ENCODE results near the gene TRIM67.

The TRIM67 gene

DNA sequence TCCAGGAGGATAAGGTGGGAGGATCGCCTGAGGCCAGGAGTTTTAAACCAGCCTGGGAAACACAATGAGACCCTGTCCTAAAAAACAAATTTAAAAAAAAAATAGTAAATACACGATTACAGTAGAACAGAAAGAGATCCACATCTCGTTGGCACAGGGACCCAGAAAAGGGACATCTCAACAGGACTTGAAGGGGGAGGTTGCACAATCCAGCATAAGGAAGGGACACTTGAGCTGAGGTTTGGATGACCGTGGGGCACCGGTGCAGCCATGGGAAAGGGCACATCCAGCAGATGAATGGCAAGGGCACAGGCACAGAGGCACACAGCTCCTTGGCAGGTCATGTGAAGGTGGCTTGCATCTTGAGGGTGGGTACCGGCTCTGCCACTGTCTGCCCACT, 20.5 kb downstream of the TRIM67 start:
- no peak for DNase-seq (ENCODE audit: low read depth in 2 of 2, low spot score in 1 of 2)

DNA sequence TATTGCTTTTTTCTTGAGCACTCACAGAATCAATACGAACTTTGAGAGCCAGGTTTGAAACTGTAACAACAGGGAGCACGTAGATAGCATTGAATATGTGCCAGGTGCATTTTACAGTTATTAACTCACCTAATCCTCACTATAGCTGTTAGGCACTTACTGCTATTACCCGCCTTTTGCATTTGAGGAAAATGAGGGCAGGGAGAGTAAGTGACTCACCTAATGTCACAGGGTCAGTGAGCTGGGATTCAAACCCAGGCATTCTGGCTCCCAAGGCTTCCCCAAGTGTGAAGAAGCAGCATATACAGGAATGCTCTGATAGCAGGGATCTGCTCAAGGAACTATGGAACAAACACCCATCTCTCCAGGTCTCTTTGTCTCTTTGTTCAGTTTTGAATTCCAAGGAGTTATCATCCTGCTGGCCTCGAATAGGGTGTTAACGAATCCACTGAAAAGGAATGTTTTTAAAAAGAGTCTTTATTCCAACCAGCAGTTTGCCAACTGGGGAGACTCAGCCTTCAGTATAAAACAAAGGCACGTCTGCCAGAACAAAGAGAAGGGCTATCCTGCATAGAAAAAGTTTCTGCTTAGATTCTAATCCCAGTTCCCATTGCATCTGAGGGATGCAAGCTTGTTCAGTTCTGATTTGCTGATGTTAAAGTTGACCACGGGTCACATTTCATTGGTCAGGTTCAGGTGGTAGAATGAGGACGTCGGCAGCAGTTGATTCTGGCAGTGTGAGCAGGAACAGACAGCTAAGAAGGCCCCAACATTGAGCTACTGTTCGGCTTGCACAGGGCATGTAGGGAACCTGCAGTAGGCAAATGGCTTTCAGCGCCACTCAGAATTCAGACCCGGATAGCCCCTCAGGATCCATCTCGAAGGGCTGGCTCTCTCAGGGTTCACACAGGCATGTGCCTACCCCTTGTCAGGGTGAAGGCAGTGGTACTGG, 22.1 kb downstream of the TRIM67 start:
- no peak for DNase-seq (ENCODE audit: low read depth in 2 of 2, low spot score in 1 of 2)

GRCh38 chr1:231184891-231185290, 23.0 kb downstream of the TRIM67 start:
- no peak for DNase-seq (ENCODE audit: low read depth in 2 of 2, low spot score in 1 of 2)

DNA sequence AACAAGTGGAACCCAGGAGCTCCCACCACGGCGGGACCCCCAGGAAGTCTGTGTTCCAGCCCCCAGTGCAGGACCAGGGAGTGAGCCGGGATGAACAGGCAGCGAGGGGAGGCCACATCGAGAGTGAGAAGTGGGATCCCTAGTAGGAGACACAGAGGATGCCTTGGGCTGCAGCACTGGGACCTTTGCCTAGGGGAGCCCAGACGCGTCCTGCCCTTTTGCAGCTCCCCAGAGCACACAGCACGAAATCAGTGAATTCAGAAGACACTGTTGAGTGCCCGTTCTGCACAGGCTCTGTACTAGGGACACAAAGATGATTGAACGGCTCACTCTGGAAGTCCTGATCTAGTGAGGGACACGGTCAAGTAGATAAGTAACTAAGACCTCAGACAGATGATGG, 23.5 kb downstream of the TRIM67 start:
- DNase-seq (ENCODE audit: low read depth in 2 of 2, low spot score in 1 of 2): no peak

GRCh38 chr1:231186356-231187115, 24.7 kb downstream of the TRIM67 start:
- no peak for DNase-seq (ENCODE audit: low read depth in 2 of 2, low spot score in 1 of 2)

- no peak for DNase-seq (ENCODE audit: low read depth in 2 of 2, low spot score in 1 of 2)
These were observed 25.7 kb downstream of the TRIM67 start for GRCh38 chr1:231187571-231187970.

DNA sequence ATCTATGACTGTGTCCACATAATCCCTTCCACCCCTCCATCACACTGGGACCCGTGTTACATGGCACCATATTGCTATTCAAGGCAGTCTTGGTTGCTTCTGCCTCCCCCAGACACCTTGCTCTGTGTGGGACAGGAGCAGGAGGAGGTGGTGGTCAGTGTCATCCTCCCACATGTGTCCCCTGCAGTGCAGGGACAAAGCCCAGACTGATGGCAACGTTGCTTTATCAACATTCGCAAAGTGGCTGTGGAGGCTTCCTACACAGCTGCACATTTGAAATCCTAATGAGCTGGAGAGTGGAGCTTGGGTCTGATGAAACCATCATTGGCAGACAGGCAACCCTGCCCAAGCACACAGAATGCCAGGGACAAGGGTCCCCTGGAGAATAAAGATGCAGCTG, 26.2 kb downstream of the TRIM67 start:
- DNase-seq (ENCODE audit: low read depth in 2 of 2, low spot score in 1 of 2): no peak

DNA sequence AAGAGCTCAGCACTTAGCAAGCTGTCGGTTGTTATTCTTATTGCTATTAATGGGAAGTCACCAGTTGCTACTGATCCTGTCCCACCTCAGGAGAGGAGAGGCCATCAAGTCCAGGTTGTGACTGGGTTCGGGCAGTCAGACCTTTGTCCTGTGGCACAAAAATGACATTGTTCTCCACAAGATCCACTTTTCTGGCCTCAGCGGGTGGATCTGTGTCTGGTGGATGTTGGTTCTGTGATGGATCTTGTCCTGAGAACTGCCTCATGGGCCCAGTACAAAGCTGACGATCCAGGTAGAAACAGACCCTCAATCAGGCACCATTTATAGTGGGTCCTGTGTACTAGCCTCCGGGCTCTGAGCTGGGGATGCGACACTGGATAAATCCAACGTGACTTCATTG, 26.9 kb downstream of the TRIM67 start:
- DNase-seq (ENCODE audit: low read depth in 2 of 2, low spot score in 1 of 2): no peak

DNA sequence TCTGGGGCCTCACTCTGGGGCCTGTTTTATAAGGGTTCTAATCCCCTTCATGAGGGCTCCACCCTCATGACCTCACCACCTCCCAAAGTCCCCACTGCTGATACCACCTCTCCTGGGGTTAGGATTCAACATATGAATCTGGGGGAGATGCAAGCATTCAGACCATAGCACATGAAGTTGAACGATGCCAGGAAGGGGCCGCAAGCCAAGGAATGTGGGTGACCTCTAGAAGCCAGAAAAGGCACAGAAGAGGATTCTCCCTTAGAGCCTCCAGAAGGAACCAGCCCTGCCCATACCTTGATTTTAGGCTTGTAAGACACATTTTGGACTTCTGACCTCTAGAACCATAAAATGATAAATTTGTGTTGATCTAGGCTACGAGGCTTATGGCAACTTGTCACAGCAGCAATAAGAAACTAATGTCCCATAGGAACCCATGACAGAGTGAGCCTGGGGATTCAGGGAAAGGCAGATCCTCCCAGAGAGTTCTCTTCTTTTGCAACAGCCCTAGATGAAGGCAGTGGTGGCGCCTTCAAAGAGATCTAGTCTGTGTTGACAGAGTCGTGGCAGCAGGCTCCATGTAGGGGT, 27.9 kb downstream of the TRIM67 start:
- DNase-seq (ENCODE audit: low read depth in 2 of 2, low spot score in 1 of 2): no peak

DNA sequence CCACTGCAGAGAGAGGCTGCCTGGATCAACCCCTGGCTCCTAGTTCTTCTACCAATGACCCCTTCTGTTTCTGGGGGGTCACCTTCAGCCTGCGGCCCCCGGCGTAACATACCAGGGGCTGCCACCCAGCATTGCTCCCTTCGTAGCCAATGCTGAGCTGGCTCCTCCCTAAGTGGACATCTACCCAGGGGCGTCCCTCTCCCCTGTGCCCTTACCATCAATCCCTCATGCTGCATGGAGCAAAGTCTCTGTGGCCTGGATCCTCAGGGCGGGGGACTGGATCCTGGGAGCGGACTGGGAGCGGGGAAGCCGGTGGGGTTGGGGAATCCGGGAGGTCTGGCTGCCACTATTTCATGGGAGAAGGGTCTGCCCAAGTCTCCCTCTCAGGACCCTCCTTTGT, 28.6 kb downstream of the TRIM67 start:
- DNase-seq (ENCODE audit: low read depth in 2 of 2, low spot score in 1 of 2): no peak

DNA sequence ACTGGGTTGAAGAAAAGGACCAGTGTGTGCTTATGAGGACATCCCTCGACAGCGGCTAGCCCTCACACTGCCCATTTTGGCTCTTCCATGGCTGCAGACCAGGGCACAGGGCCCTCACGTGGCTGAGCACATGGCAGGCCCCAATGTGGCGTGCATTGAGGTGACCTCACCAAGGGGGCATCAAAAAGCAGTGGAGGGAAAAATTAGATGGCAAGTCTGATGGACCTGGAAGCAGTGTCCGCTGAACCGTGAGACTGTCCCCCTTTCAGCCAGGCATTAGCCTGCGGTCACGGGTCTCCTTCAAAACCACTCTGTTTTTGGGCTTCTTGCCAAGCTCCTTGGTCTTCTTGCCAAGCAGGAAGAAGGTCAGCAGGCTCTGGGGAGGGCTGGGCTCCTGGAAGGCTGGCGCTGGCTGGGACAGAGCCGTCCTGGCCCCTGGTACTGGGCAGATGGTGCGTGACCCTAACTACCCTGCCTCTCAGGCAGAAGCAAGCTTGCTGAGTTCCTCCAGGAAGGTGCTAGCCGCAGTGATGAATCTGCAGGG, 30.8 kb downstream of the TRIM67 start:
- no peak for DNase-seq (ENCODE audit: low read depth in 2 of 2, low spot score in 1 of 2)

DNA sequence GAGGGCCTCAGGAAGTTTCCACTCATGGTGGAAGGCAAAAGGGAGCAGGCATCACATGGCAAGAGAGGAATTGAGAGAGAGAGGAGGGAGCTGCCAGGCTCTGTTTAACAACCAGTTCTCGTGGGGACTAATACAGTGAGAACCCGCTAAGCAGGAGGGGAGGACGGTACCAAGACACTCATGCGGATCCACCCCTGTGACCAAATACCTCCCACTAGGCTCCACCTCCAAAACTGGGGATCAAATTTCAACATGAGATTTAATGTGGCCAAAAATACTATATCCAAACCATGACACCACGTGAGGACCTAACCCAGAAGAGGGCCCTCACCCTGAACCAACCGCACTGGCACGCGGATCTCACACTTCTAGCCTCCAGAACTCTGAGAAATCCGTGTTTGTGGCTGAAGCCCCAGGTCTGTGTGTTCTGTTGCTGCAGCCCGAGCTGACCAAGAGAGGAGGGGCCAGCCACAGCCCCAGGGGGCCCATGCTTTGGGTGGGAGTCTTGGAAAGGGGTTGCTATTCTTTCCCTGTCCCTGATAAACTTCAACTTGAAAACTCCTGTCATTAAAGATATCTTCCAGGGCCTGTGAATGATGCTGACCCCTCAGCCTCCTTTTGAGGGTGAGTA, 32.0 kb downstream of the TRIM67 start:
- DNase-seq (ENCODE audit: low read depth in 2 of 2, low spot score in 1 of 2): no peak

GRCh38 chr1:231194476-231194842, 32.6 kb downstream of the TRIM67 start:
- no peak for DNase-seq (ENCODE audit: low read depth in 2 of 2, low spot score in 1 of 2)

GRCh38 chr1:231194843-231195516, 33.1 kb downstream of the TRIM67 start:
- DNase-seq (ENCODE audit: low read depth in 2 of 2, low spot score in 1 of 2): no peak

DNA sequence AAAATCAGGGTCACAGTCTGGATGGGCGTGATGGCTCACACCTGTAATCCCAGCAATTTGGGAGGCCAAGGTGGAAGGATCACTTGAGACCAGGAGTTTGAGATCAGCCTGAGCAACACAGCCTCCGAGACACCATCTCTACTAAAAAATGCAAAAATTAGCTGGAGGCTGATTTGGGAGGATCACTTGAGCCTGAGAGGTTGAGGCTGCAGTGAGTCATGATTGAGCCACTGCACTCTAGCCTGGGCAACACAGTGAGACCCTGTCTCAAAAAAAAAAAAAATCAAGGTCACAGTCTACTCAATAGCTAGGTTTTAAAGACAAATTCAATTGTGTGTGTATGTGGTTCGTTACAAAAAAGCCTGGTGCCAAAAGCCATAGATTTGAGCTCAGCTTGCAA, 34.4 kb downstream of the TRIM67 start:
- no peak for DNase-seq (ENCODE audit: low read depth in 2 of 2, low spot score in 1 of 2)

DNA sequence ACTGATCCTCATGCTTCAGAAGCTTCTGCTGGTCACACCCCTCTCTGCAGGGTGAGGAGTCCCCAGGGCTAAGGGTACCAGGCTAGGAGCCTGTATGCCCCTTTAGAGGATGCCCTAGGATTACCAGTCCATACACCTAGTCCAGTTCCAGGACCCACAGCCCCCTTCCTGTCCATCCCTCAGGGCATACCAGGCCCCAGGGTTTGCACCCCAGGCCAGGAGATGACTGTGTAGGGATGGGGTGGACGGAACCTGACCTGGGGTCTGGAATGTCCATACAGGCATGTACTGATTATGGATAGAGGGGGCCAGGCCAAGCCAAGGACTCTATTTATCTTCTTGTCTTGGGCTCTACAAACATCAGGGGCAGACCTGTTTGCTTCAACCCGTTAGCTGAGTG, 34.9 kb downstream of the TRIM67 start:
- DNase-seq (ENCODE audit: low read depth in 2 of 2, low spot score in 1 of 2): no peak

DNA sequence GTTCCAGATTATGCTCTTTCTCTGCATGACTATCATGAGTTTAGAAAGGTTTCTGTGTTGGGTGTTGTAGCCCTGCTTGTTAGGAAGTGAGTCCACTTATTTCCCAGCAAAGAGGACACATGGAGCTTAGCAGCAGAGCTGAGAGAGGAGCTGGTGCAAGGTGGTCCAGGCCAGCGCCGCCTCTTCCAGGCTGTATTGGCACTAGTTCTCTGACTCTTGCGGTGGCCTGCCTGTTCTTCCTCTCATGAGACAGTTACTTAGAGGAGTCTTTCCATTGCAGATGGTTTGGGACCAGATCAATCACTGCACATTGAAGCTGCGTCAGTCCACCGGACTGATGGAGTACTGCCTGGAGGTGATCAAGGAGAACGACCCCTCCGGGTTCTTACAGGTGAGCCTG, 38.0 kb downstream of the TRIM67 start:
- DNase-seq (ENCODE audit: low read depth in 2 of 2, low spot score in 1 of 2): no peak

- DNase-seq (ENCODE audit: low read depth in 2 of 2, low spot score in 1 of 2): no peak
These were observed 38.7 kb downstream of the TRIM67 start for GRCh38 chr1:231200388-231201031.

DNA sequence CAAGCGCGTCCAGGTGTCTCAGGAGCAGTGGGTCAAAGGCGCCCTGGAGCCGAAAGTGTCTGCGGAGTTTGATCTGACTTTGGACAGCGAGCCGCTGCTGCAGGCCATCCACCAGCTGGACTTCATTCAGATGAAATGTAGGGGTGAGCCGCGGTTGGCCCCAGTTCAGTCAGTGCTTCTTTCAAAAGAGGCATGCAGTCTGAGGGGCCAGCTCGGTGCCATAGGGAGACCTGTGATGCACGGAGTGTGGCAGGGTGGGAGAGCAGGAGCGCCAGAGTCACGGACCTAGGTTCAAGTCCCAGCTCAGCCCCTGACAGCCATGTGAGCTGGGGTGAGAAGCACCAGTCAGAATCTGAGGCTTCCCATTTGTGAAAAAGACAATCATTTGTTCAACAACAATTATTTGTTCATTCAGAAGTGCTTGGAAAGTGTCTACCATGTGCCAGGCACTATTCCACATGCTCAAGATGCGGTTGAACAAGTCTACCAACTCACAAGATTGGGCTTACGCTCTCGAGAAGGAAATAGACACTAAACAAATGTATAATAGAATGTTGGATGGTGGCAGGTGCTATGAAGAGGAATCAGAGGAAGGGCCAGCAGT, 39.6 kb downstream of the TRIM67 start:
- no peak for DNase-seq (ENCODE audit: low read depth in 2 of 2, low spot score in 1 of 2)
